WI38 (cell line): ENCODE measurements around the gene GPC4.

ENCODE experiments used
- H3K4me3 ChIP-seq: 2 replicates; pipeline ENCODE4 v1.5.1; 2011; ENCODE audit warnings: low read depth, mild to moderate bottlenecking, control low read depth, low read length
- CTCF ChIP-seq: IDR thresholded peaks from 2 replicates; pipeline ENCODE4 v1.5.1; 2012; ENCODE audit warnings: low read depth, mild to moderate bottlenecking, control low read depth, low read length

Gene GPC4

GRCh38 chrX:133415276-133416105, at the start of gene GPC4:
Gene GPC4, minus strand, starts transcription at chrX:133415489. Its CDS starts 524 bp downstream, at chrX:133414965.
- TF ChIP-seq CTCF: no peak
- H3K4me3 ChIP-seq: no peak within 1 kb of the TSS

- no peak overlapping the region for H3K4me3 ChIP-seq
- TF ChIP-seq CTCF: no peak
Observed at GRCh38 chrX:133461231-133461630, 45.9 kb upstream of the GPC4 start.

GRCh38 chrX:133454924-133455323, 39.6 kb upstream of the GPC4 start:
- no peak overlapping the region for H3K4me3 ChIP-seq
- TF ChIP-seq CTCF: no peak

DNA sequence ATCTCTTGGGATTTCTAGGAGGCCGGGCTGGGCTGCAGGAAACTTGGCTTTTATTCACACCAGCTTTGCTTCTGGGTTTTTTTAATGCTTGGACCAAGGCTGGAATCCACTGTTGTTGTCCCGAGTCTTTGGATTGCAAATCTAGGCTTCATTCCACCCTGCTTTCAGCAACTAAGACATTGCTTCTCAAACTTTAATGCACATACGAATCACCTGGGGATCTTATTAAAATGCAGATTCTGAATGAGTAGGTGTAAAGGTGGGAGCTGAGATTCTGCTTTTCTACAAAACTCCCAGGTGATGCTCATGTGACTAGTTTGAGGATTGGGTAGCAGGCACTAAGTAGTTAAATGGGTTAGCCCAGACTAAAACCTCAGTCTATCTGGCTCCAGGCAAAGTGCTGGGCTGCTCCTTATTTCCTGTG, 39.2 kb upstream of the GPC4 start:
- TF ChIP-seq CTCF: no peak
- H3K4me3 ChIP-seq: no peak overlapping the region

DNA sequence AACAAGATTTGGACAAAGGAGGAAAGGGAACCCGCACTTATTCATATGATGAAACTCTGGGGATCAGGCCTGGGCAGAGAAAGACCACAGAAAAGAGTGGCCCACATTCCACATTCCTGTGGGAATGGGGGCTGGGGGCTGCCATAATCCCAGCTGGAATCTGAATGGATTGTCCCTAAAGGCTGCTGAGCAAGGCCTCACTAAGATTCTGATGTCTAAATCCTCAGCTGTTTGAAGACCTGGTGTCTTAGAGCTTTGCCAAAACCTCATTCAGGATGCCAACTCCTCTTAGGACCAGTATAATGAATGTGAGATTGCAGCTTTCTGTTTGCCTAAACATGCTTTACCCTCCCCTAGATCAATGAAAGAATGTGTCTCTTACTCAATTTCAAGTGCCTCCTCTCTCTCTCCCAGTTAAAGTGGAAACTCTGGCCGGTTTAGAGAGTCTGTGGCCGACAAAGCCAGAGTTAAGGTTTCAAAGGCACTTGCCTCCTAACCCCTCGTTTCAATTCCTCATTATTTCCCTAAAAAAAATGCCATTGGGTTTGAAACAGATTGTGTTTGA, 33.3 kb upstream of the GPC4 start:
- no peak for TF ChIP-seq CTCF
- no peak overlapping the region for H3K4me3 ChIP-seq

DNA sequence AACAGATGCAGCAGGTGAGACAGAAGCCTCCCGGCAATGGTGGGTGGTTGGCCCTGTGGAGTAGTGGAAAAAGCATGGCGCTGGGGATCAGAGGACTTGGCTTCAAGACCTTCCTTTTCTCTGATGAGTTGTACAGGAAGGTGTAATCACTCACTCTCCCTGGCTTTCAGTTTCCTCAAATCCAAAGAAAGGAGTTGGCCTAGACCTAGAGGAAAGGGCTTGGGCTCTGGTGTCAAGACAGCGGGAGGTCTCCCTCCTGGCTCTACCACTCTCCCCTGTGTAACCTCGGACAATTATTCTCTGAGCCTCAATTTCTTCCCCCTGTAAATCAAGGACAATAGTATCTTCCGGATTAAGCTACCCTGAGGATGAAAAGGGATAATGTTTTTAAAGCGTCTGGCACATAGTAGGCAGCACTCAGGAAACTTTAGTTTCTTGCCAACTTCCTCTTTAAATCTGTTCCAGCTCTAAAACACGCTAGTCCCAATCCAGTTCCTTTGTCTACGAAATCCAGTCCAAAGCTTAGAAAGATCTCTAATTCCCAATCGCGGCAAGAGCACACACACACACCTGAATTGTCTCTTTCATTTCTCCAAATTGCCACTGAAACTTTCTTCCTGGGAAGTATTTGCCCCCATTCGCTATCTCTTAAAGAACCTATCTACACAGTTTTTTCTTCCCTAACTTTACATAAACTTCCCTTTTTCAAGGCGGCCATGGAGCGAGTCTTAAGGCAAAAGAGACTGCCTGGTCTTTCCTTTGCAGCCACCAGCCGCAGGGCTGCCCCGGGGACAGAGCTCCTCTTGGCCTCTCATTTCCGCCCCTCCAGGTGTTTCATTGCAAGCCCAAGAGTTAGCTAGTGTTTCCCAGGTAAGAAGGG, 29.9 kb upstream of the GPC4 start:
- TF ChIP-seq CTCF: no peak
- no peak overlapping the region for H3K4me3 ChIP-seq
